D721Med (cell line): ENCODE results near the gene MYO18B.

Experiments used
- DNase-seq: peaks from one replicate; pipeline ENCODE4 v3.0.0; 2011; ENCODE audit warnings: low spot score; ENCODE audit not compliant: insufficient read length
- FAIRE-seq: peaks from 2 replicates; lab custom pipeline; 2011; peaks lifted over from hg19 to GRCh38; lab: Jason Lieb, UNC
- TF ChIP-seq, protein P1 (sequence below): IDR thresholded peaks from 2 replicates; pipeline ENCODE4 v1.5.1; 2012; ENCODE audit warnings: mild to moderate bottlenecking, control low read depth; ENCODE audit not compliant: insufficient read depth; ENCODE audit errors: missing control alignments

The MYO18B gene, protein sequence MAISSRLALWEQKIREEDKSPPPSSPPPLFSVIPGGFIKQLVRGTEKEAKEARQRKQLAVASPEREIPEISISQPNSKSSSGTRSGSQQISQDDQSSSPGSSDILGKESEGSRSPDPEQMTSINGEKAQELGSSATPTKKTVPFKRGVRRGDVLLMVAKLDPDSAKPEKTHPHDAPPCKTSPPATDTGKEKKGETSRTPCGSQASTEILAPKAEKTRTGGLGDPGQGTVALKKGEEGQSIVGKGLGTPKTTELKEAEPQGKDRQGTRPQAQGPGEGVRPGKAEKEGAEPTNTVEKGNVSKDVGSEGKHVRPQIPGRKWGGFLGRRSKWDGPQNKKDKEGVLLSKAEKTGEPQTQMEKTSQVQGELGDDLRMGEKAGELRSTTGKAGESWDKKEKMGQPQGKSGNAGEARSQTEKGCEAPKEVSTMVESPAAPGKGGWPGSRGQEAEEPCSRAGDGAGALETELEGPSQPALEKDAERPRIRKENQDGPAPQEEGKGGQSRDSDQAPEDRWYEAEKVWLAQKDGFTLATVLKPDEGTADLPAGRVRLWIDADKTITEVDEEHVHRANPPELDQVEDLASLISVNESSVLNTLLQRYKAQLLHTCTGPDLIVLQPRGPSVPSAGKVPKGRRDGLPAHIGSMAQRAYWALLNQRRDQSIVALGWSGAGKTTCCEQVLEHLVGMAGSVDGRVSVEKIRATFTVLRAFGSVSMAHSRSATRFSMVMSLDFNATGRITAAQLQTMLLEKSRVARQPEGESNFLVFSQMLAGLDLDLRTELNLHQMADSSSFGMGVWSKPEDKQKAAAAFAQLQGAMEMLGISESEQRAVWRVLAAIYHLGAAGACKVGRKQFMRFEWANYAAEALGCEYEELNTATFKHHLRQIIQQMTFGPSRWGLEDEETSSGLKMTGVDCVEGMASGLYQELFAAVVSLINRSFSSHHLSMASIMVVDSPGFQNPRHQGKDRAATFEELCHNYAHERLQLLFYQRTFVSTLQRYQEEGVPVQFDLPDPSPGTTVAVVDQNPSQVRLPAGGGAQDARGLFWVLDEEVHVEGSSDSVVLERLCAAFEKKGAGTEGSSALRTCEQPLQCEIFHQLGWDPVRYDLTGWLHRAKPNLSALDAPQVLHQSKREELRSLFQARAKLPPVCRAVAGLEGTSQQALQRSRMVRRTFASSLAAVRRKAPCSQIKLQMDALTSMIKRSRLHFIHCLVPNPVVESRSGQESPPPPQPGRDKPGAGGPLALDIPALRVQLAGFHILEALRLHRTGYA (N-terminal part only)

DNA sequence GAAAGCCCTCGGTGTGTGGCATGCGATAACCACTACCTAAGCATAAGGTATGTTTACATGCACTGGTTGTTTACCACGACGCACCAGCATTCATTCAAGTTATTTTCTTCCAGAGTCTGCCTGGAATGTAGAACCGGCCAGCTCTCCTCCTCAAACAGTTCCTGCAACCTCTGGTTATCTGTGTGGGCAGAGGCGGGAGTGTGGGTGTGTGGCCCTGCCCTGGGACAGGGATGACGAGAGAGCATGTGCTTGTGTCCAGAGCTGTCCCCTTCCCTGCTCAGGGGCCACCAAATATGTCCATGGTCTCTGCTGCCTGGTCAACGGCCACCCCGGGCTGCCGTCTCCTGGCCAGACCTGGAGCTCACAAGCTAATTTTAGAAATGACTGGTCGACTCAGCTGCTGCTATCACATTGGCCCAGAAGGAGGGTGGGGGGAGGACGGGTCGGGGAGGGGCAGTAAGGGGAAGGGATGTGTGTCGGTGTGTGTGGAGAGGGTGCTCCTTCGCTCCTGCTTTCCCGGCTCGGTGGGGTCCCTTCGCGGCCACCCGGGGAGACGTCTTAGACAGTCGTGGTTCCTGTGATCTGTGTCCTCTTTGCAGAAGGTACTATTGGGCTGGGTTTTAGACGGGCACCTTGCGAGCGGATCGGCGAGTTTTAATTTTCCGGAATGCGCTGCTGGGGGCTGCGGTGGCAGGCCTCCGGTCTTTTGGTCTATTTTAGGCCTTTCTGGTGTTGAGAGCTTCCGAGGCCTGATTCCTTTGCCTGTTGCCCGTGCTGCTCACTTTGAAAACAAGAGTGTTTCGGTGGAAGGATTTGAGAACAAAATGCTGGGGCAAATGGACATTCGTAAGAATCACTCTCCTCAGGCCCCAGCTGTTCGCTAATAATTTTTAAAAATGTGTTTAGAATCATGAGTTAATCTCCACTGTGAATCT is at the start of gene MYO18B:
Gene MYO18B, plus strand, starts transcription at position 497 of the 935 bp plus-strand sequence. CDS start 18,905 bp downstream, outside the sequence.
- no peak for DNase-seq
- TF ChIP-seq, protein P1, sequence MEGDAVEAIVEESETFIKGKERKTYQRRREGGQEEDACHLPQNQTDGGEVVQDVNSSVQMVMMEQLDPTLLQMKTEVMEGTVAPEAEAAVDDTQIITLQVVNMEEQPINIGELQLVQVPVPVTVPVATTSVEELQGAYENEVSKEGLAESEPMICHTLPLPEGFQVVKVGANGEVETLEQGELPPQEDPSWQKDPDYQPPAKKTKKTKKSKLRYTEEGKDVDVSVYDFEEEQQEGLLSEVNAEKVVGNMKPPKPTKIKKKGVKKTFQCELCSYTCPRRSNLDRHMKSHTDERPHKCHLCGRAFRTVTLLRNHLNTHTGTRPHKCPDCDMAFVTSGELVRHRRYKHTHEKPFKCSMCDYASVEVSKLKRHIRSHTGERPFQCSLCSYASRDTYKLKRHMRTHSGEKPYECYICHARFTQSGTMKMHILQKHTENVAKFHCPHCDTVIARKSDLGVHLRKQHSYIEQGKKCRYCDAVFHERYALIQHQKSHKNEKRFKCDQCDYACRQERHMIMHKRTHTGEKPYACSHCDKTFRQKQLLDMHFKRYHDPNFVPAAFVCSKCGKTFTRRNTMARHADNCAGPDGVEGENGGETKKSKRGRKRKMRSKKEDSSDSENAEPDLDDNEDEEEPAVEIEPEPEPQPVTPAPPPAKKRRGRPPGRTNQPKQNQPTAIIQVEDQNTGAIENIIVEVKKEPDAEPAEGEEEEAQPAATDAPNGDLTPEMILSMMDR: no peak
- no peak for FAIRE-seq

DNA sequence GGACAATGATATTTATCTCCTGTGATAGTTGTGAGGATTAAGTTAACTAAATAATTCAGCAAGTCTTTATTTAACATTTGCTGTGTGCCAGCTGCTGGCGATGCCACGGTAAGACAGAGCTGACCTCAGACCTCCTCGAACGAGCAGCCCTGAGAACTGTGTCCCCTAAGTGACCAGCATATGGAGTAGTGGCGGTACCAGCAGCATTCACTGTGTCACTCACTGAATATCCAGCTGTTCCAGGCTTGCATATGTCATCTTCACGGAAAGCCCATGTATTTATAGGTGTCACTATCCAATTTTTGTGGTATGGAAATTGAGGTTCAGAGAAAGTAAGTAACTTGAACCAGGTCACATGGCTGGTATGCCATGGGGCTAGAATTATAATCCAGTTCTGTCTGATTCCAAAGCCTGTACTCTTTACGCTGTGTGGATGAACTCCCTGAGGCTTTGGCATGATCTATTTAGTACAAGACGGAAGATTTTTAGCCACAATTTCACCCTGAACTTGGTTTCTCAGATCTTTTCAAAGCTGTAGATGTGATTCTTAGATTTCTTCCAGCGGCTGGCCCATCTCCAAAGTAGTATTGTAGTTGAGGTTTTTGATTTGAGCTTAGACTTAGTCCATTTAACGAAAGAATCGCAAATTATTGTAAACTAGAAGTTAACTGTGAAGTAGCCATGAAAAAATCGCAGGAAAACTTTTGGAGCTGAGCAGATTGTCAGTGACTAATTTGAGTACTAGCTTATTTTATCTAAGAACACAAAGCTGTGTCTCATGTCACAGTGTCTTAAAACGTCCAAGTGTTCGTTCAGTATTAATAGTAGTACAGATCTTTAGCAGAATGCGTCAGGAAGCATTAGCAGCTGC is 49.4 kb upstream of the MYO18B start:
- FAIRE-seq (no peak), DNase-seq (no peak)
- TF ChIP-seq, protein P1: no peak

DNA sequence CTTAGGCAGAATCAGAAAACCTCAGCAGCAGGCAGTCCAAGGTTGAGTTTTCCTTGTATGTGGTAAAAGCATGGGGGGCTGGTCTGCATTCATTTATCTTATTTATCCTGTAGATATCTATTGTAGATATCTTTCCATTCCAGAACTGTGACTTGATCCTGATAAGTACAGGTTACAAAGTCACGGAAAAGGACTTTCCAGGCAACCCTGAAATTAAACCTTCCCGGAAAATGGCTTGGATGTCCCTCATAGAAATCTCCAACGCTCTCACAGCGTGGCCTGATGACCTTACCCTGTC is 48.8 kb upstream of the MYO18B start:
- TF ChIP-seq, protein P1: no peak
- FAIRE-seq: no peak

DNA sequence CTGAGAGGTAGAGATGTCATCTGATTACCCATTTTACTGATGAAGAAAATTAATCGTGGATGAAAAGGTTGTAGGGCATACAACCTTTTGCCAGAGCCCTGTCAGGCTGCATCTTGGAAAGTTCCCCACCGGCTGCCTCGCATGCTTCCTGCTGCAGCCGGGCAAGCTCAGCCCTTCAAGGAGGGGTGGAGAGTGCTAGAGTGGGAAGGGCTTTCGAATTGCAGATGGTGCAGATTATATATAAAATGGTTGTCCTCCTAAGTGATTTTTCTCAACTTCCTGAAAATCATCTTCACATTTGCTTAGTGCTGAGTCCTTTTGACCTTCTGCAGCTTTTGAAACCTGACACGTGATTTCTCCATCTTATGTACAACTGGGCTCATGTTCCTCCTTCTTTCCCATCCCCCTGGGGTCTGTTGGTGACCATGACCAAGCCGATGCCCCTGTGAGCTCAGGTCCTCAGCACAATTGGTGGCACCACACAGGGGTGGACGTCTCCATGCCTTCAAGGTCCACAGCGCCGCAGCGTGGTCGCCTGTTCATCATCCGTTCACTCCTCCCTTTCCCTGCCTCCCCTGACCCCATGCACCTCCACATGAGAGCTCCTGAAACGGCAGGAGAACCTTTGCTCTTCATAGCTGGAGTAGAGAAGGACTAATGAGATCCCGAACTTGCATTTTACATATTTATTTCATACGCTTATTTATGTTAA is 47.6 kb upstream of the MYO18B start:
- DNase-seq: no peak
- TF ChIP-seq, protein P1: no peak
- FAIRE-seq: no peak

More for the DNA sequence above, 48.8 kb upstream of the MYO18B start:
- DNase-seq: no peak

DNA sequence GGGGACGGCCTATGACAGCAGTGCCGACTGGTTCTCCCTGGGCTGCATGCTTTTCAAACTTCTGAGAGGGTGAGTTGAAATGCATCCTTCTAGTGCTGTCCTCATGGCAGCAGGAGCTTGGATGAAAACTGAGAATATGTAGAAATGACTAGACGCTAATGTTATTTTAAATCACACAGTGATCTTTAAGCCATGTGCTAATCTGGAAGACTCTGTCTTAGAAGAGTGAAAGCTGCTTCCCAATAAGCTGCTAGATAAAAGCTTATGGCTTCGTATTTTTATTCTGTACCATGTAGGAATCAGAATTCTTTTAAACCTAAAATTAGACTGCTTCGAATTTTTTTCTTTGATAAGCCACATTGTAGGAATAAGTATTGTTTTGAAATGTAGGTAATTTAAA is 46.8 kb upstream of the MYO18B start:
- DNase-seq: peak; percentile 64
- FAIRE-seq: peak; percentile 79
- TF ChIP-seq, protein P1: no peak
